Sigmoid colon (tissue), 3 donors: ENCODE results near the gene ARRB1.

Experiments used
- POLR2A ChIP-seq, 2 donors: fragments of 450-650 bp; IDR thresholded peaks; one replicate each; pipeline ENCODE4 v1.6.1; 2016; ENCODE audit warnings: antibody characterized with exemption in 2 of 2, mild to moderate bottlenecking in 2 of 2, moderate library complexity in 2 of 2
- TF ChIP-seq, protein P1 (sequence below), 4 experiments: fragments of 450-650 bp in 3 of 4; fragments of 200-600 bp in 1 of 4; IDR thresholded peaks; one replicate each; pipeline ENCODE4 v1.5.1; 2016 to 2019; ENCODE audit warnings: antibody characterized with exemption in 4 of 4, mild to moderate bottlenecking in 3 of 4, moderate library complexity in 2 of 4

DNA sequence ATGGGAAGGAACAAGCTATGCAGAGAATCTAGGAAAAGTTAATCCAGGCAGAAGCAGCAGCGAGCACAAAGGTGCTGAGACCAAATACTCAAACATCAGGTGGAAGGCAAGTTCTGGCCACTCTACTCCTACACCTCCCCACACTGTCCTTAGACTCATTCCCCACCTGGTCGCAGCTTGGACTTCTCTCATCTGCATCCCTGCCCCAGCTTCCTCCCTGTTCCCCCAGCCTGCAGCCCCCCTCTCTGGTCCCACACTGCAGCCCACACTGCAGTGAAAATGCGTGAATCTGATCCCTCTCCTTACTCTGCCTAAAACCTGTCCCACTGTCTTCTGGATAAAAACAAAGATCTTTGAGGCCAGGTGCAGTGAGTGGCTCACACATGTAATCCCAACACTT, 101.8 kb downstream of the ARRB1 start:
- TF ChIP-seq POLR2A (IDR thresholded peaks at IDR 0.05), result no peak
- TF ChIP-seq, protein P1, sequence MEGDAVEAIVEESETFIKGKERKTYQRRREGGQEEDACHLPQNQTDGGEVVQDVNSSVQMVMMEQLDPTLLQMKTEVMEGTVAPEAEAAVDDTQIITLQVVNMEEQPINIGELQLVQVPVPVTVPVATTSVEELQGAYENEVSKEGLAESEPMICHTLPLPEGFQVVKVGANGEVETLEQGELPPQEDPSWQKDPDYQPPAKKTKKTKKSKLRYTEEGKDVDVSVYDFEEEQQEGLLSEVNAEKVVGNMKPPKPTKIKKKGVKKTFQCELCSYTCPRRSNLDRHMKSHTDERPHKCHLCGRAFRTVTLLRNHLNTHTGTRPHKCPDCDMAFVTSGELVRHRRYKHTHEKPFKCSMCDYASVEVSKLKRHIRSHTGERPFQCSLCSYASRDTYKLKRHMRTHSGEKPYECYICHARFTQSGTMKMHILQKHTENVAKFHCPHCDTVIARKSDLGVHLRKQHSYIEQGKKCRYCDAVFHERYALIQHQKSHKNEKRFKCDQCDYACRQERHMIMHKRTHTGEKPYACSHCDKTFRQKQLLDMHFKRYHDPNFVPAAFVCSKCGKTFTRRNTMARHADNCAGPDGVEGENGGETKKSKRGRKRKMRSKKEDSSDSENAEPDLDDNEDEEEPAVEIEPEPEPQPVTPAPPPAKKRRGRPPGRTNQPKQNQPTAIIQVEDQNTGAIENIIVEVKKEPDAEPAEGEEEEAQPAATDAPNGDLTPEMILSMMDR (IDR thresholded peaks at IDR 0.05), result no peak
